Fibroblast of the aortic adventitia (primary cell): ENCODE data around the gene BHLHA9. TPM values are rescaled to one million over a fixed set of nuclear protein-coding genes. Genes with fewer than 3 reads are reported as not detected.

Experiments
- DNase-seq: peaks from one replicate; pipeline ENCODE4 v3.0.0-alpha.2; 2010; ENCODE audit warnings: low read depth
- H3K4me3 ChIP-seq: 2 replicates; pipeline ENCODE4 v1.5.1; 2011; ENCODE audit warnings: low read depth, mild to moderate bottlenecking, control low read depth, low read length, moderate library complexity
- total RNA-seq: library from RNA; depleted of rRNA; stranded (reverse); fragments of >200 nt; gene quantifications from 2 replicates; pipeline ENCODE4 v1.2.3, GENCODE V29; 2012; ENCODE audit warnings: low replicate concordance
- TF ChIP-seq, protein P1 (sequence below): IDR thresholded peaks from 2 replicates; pipeline ENCODE4 v1.5.1; 2011; ENCODE audit warnings: mild to moderate bottlenecking, low read length, control low read depth, inconsistent platforms; ENCODE audit not compliant: insufficient read depth

The BHLHA9 gene
- total RNA-seq, 1 donor: not detected

DNA sequence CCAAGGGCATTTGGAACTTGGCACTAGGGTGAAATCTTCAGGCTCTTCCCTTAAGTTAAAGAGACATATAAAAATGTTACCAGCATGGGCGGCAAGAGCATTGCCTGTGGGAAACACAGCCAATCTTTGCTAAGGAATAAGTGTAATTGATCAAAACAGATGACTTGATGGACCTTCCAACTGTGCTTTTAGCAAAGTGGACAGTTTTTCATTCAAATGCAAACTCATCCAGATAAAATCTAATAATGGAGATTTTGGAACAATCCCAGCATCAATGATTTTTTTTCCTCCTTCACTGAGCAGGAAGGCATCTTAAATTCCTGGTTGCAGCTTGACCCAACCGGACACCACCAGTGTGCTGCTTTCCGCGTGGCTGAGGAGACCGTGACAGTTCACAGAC is 42.9 kb upstream of the BHLHA9 start:
- no peak overlapping the region for H3K4me3 ChIP-seq
- TF ChIP-seq, protein P1, sequence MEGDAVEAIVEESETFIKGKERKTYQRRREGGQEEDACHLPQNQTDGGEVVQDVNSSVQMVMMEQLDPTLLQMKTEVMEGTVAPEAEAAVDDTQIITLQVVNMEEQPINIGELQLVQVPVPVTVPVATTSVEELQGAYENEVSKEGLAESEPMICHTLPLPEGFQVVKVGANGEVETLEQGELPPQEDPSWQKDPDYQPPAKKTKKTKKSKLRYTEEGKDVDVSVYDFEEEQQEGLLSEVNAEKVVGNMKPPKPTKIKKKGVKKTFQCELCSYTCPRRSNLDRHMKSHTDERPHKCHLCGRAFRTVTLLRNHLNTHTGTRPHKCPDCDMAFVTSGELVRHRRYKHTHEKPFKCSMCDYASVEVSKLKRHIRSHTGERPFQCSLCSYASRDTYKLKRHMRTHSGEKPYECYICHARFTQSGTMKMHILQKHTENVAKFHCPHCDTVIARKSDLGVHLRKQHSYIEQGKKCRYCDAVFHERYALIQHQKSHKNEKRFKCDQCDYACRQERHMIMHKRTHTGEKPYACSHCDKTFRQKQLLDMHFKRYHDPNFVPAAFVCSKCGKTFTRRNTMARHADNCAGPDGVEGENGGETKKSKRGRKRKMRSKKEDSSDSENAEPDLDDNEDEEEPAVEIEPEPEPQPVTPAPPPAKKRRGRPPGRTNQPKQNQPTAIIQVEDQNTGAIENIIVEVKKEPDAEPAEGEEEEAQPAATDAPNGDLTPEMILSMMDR: no peak
- no peak for DNase-seq

DNA sequence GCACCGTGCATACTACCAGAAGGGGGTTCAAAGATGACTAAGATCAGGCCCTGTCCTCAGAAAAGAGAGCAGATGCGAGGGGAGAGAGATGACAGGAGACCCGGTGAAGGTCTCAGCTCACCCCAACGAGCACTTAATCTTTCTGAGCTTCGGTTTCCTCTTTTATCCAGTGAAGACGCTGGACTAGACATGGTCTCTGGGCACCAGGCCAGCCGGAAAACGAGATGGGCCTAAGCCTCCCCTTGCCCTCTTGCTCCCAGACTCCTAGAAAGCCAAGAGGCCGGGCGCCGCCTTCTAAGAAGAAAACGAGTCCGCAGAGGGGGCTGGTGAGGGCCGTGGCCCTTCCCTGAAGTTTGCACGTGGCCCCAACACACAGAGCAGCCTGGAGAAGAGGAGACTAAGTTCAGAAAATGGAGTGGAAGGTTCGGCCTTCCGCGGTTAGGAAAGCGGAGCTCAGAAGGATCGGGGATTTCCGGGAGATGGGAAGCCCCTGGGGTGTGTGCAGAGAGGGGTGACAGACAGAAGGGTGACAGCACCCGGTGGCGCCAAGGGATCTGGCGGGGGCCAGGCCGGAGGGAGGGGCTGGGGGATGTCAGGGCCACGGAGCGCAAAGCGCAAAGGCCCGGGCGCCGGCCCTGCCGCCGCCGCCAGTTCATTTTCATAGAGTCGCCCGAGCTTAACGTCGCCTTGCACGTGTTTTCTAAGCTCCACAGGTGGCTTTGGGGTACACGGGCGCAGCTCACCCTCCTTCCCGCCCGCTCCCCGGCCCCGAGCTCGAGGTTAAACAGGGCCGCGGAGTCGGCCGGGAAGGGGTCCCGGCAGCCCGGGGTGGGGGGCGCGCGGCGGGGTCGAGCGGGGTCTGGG is 42.1 kb upstream of the BHLHA9 start:
- H3K4me3 ChIP-seq: no peak overlapping the region
- DNase-seq: no peak
- TF ChIP-seq, protein P1: no peak

DNA sequence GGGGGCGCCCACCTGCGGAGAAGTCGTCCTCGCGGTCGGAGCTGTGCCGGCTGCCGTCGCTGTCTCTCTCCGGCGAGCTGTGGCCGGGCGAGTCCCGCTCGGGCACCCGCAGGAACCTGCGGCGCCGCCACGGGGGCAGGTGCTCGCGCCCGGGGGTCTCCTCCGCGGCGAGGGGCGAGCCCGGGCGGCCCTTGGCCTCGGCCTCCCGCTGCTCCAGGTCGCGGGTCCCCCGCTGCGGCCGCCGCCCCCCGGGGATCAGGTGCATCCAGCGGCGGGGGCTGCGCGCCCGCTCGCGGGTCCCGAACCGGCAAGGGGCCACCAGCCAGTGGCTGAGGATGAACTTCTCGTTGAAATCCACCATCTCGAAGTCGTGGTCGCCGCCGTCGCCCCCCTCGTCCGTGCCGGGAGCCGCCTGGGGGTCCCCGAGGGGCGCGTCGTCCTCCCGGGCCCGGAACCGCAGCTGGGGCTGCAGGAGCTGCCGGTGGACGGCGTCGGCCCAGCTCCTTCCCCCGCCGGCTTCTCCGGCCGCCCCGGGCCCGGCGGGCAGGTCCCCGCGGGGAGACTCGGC is 41.4 kb upstream of the BHLHA9 start:
- TF ChIP-seq, protein P1: no peak
- no peak overlapping the region for H3K4me3 ChIP-seq
- no peak for DNase-seq

DNA sequence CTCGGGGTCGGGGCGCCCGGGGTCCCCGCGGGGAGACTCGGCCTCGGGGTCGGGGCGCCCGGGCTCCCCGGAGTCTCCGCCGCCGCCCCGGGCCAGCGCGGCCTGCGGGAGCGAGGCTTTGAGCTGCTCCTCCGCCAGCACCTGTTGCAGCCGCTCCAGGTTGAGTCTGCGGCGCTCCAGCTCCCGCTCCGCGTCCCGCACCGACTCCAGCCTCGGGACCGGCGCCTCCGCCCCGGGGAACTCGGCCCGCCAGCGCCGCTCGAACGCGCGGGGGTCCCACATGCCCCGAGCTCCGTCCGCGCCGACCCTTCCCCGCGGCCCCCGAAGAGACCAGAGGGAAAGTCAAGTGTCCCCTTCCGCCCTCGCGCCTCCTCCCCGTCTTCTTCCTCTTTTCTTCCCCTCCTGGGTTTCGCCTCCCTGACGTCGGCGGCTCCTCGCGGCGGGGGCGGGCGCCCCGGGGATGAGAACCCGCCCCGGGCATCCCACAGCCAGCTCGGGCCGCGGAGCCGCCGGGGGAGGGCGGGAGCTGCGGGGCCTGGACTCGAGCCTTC is 40.8 kb upstream of the BHLHA9 start:
- DNase-seq: no peak
- TF ChIP-seq, protein P1: no peak
- peak overlapping the region; percentile 47 for H3K4me3 ChIP-seq

DNA sequence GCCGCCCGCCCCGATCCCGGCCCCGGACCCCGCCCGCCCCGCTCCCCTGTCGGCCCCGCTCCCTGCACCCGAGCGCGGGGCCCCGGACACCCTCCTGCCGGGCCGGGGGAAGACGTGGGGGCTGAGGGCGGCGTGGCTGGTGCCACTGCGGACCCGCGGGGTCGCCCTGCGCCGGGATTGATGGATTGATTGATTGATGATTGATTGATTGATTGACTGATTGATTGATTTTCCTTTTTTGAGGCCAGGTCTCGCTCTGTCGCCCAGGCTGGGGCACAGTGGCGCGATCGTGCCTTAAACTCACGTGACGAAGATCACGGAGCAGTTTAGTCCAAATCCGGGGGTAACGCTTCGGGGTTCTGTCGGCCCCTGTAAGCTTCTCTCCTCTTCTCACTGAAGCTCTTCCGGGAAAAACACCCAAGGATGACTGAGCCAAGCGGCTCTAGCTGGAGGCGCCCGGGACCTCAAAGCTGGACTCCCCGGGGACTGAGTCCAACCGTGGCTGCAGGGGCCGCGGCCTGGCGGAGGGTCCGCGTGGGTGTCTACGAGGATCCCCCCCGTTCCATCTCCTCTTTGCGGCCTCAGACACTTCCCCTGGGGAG is 40.2 kb upstream of the BHLHA9 start:
- TF ChIP-seq, protein P1: no peak
- H3K4me3 ChIP-seq: no peak overlapping the region
- DNase-seq: no peak

DNA sequence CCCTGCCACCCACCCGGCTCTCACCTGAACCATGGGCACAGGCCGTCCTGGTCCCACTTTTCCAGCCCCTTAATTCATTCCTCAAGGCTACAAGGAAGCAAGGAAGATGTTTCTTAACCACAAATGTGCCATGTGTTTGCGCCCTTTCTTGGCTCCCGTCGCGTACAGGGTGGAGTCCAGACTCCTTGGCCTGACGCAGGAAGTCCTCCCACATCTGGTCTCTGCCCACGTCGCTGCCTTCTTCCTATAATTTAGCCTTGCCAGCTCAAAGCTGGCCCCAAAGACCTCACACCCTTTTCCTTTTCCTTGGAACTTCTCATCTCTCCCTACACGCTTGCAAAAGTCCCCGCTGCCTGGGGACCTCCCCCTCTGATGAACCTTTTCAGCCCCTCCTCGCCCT is 38.8 kb upstream of the BHLHA9 start:
- TF ChIP-seq, protein P1: no peak
- no peak for DNase-seq

More for the DNA sequence above, 38.8 kb upstream of the BHLHA9 start:
- H3K4me3 ChIP-seq: no peak overlapping the region
